Activated B cell treated with CpG ODN at 0.5 μM for 24 hours (primary cell): ENCODE measurements around the gene AZGP1. TPM values are rescaled to one million over a fixed set of nuclear protein-coding genes. Genes with fewer than 3 reads are reported as not detected.

ENCODE experiments used
- ATAC-seq: fragments of 200-7000 bp; cut with Tn5 transposase; one replicate; pipeline ENCODE4 v1.10.0; 2021; ENCODE audit warnings: low read depth, mild to moderate bottlenecking, moderate library complexity
- CTCF ChIA-PET: fragments of 350-600 bp; sonication (Branson Sonifier 250); formaldehyde crosslinking; loops from one replicate; lab custom pipeline; 2021; ENCODE audit warnings: antibody characterized with exemption; lab: Charles Lee
- POLR2A ChIA-PET: fragments of 350-600 bp; sonication (Branson Sonifier 250); formaldehyde crosslinking; loops from one replicate; lab custom pipeline; 2021; ENCODE audit warnings: antibody characterized with exemption; lab: Charles Lee
- DNase-seq: peaks from one replicate; pipeline ENCODE4 v3.0.0; 2022
- H3K27ac Mint-ChIP-seq: one replicate; pipeline ENCODE4 v1.8.0; 2020; ENCODE audit warnings: mixed read lengths
- H3K27me3 Mint-ChIP-seq: one replicate; pipeline ENCODE4 v1.8.0; 2021; ENCODE audit warnings: mixed read lengths
- H3K36me3 Mint-ChIP-seq: one replicate; pipeline ENCODE4 v1.8.0; 2021; ENCODE audit warnings: low read depth, mixed read lengths
- H3K4me1 Mint-ChIP-seq: one replicate; pipeline ENCODE4 v1.8.0; 2021; ENCODE audit warnings: mixed read lengths
- H3K4me3 Mint-ChIP-seq: one replicate; pipeline ENCODE4 v1.8.0; 2020; ENCODE audit warnings: mild to moderate bottlenecking, mixed read lengths
- H3K9me3 Mint-ChIP-seq: one replicate; pipeline ENCODE4 v1.8.0; 2020; ENCODE audit warnings: mixed read lengths
- intact Hi-C: fragments of 100-400 bp; cut with micrococcal nuclease; formaldehyde crosslinking; loops from one replicate; pipeline ENCODE4 v1.15.1; 2024
- total RNA-seq: library from RNA; stranded (reverse); gene quantifications from 2 replicates; pipeline ENCODE4 v1.2.3, GENCODE V29; 2022
- TF ChIP-seq, protein P1 (sequence below): fragments of 200-600 bp; IDR thresholded peaks from one replicate; pipeline ENCODE4 v1.8.0; 2022; ENCODE audit warnings: antibody characterized with exemption, mild to moderate bottlenecking

Gene AZGP1
- total RNA-seq, 1 donor from 2014 or later = not detected

DNA sequence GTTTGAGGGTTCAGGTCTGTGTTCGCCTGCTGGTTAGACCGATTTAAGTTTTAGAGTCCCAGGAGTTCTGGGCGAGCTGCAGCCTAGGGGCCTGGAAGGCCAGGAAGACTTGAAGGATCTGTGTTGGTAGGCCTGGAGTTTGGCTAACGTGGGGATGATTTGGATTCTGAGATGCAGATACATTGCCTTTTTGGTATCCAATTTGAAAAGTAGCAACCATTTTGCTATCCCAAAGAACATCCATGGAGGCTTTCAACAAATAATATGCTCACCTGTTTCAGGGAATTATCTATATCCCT is 56.1 kb downstream of the AZGP1 start:
- Mint-ChIP-seq H3K4me3 (peak overlapping the region; percentile 94), H3K27me3 (peaks cover 1% of the 10 kb centered on the region)
- POLR2A ChIA-PET = interaction anchor here (0.7 to 1.9 kb wide), 16 partner anchors 9 to 955 kb away, joined by 3 to 13 read pairs (median 4); partner anchors contain the start of genes AP4M1, BUD31, FBXO24 and PDAP1

GRCh38 chr7:99918959-99919813 is 56.6 kb downstream of the AZGP1 start, which contains the start of gene TRIM4:
TSS of gene TRIM4 (minus strand) at chr7:99919530. CDS start at chr7:99919401, 129 bp downstream.
- ATAC-seq (peak; percentile 97), DNase-seq (peak; percentile 80)
- H3K4me1 Mint-ChIP-seq = peaks cover 49% of the 10 kb centered on the region
- H3K9me3 Mint-ChIP-seq = no peaks in the 10 kb centered on the region
- H3K36me3 Mint-ChIP-seq = peaks cover 46% of the 10 kb centered on the region
- peak within 1 kb of the TSS; percentile 94 for H3K4me3 Mint-ChIP-seq
- ChIA-PET CTCF (interaction anchor here (1.0 to 1.8 kb wide), 2 partner anchors 71 to 163 kb away, joined by 3 to 8 read pairs; no protein-coding TSS in a partner anchor), POLR2A (interaction anchor here (0.7 to 1.9 kb wide), 20 partner anchors 9 to 956 kb away, joined by 3 to 13 read pairs (median 4); partner anchors contain the start of genes AP4M1, BUD31, FBXO24 and MEPCE)
- H3K27me3 Mint-ChIP-seq = no peaks in the 10 kb centered on the region
- peak within 1 kb of the TSS; percentile 93 for H3K27ac Mint-ChIP-seq
- TF ChIP-seq, protein P1, sequence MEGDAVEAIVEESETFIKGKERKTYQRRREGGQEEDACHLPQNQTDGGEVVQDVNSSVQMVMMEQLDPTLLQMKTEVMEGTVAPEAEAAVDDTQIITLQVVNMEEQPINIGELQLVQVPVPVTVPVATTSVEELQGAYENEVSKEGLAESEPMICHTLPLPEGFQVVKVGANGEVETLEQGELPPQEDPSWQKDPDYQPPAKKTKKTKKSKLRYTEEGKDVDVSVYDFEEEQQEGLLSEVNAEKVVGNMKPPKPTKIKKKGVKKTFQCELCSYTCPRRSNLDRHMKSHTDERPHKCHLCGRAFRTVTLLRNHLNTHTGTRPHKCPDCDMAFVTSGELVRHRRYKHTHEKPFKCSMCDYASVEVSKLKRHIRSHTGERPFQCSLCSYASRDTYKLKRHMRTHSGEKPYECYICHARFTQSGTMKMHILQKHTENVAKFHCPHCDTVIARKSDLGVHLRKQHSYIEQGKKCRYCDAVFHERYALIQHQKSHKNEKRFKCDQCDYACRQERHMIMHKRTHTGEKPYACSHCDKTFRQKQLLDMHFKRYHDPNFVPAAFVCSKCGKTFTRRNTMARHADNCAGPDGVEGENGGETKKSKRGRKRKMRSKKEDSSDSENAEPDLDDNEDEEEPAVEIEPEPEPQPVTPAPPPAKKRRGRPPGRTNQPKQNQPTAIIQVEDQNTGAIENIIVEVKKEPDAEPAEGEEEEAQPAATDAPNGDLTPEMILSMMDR = no peak
- intact Hi-C loops = loop anchor here (1.0 to 10.0 kb wide), 10 partner anchors 96 to 972 kb away; partner anchors contain the start of genes CNPY4, FAM200A, MBLAC1 and MEPCE

More for the DNA sequence above, 56.1 kb downstream of the AZGP1 start:
- Mint-ChIP-seq H3K9me3 (no peaks in the 10 kb centered on the region), H3K4me1 (peaks cover 45% of the 10 kb centered on the region), H3K36me3 (peaks cover 43% of the 10 kb centered on the region), H3K27ac (peak overlapping the region; percentile 93)
- ATAC-seq = no peak
- DNase-seq = no peak
- CTCF ChIA-PET = interaction anchor here (1.8 kb wide), 1 partner anchor 70 kb away, joined by 8 read pairs; no protein-coding TSS in a partner anchor
- intact Hi-C loops = loop anchor here (1.0 to 10.0 kb wide), 10 partner anchors 96 to 971 kb away; partner anchors contain the start of genes CNPY4, FAM200A, MBLAC1 and MEPCE
- TF ChIP-seq, protein P1 = no peak

Other genes starting within 250 kb of the AZGP1 start
- not detected in 2 replicates for gene CYP3A7, start 240.8 kb downstream of the AZGP1 start, total RNA-seq
- not detected in 2 replicates for gene CYP3A4, start 191.8 kb downstream of the AZGP1 start, total RNA-seq
- gene CYP3A43, start 148.0 kb downstream of the AZGP1 start, total RNA-seq = not detected in 2 replicates
- 0.39 and 1.3 TPM in 2 replicates for gene OR2AE1, start 99.0 kb downstream of the AZGP1 start, total RNA-seq
- 33.1 and 35.8 TPM in 2 replicates for gene TRIM4, start 56.5 kb downstream of the AZGP1 start, total RNA-seq
- not detected in 2 replicates for gene GJC3, start 46.4 kb downstream of the AZGP1 start, total RNA-seq
- 59.0 and 70.6 TPM in 2 replicates for gene ZKSCAN1, start 39.6 kb upstream of the AZGP1 start, total RNA-seq
- 10.6 and 11.3 TPM in 2 replicates for gene ZSCAN21, start 73.7 kb upstream of the AZGP1 start, total RNA-seq
- gene ZNF3, start 105.7 kb upstream of the AZGP1 start, total RNA-seq = 33.9 and 39.6 TPM in 2 replicates
- gene COPS6, start 112.9 kb upstream of the AZGP1 start, total RNA-seq = 88.3 and 108 TPM in 2 replicates
- gene MCM7, start 125.4 kb upstream of the AZGP1 start, total RNA-seq = 99.7 and 104 TPM in 2 replicates
- 11.1 and 12.5 TPM in 2 replicates for gene AP4M1, start 125.6 kb upstream of the AZGP1 start, total RNA-seq
- gene TAF6, start 143.3 kb upstream of the AZGP1 start, total RNA-seq = 42.6 and 54.9 TPM in 2 replicates
- gene CNPY4, start 143.6 kb upstream of the AZGP1 start, total RNA-seq = 7.1 and 8.6 TPM in 2 replicates
- gene MBLAC1, start 150.9 kb upstream of the AZGP1 start, total RNA-seq = 1.9 and 2.2 TPM in 2 replicates
- 151 and 161 TPM in 2 replicates for gene LAMTOR4, start 172.9 kb upstream of the AZGP1 start, total RNA-seq
- 55.7 and 65.3 TPM in 2 replicates for gene TRAPPC14, start 182.7 kb upstream of the AZGP1 start, total RNA-seq
- gene GAL3ST4, start 192.6 kb upstream of the AZGP1 start, total RNA-seq = 0.10 and 1.2 TPM in 2 replicates
- 5.0 and 5.1 TPM in 2 replicates for gene GPC2, start 201.3 kb upstream of the AZGP1 start, total RNA-seq
- 41.3 and 42.4 TPM in 2 replicates for gene STAG3, start 201.9 kb upstream of the AZGP1 start, total RNA-seq
- 17.1 and 20.0 TPM in 2 replicates for gene PVRIG, start 243.9 kb upstream of the AZGP1 start, total RNA-seq